DND-41 (cell line): Measurements from ENCODE around the gene PSMD8.

Source experiments
- CTCF ChIP-seq: IDR thresholded peaks from 2 replicates; pipeline ENCODE4 v1.5.1; 2012; ENCODE audit warnings: borderline replicate concordance, low read length, moderate library complexity, mild to moderate bottlenecking; ENCODE audit not compliant: poor library complexity, severe bottlenecking; ENCODE audit errors: extremely low read depth
- EZH2 ChIP-seq: IDR thresholded peaks from 3 replicates; pipeline ENCODE4 v1.6.1; 2012; ENCODE audit warnings: borderline replicate concordance, low read depth, mild to moderate bottlenecking, moderate library complexity, low read length, inconsistent platforms; ENCODE audit not compliant: severe bottlenecking

- no peak for TF ChIP-seq EZH2
- TF ChIP-seq CTCF = no peak
Measured at GRCh38 chr19:38386300-38386970, 12.1 kb downstream of the PSMD8 start.
